Measurements from ENCODE around the gene XKR3. TPM values are rescaled to one million over a fixed set of nuclear protein-coding genes. Genes with fewer than 3 reads are reported as not detected.

Gene XKR3
- total RNA-seq, result 0.05 and 0.12 TPM in 2 replicates

GRCh38 chr22:16824716-16825687 is at the start of gene XKR3:
Gene XKR3, minus strand, starts transcription at chr22:16825411. Its CDS starts 17,338 bp downstream, at chr22:16808073.

Other genes starting within 250 kb of the XKR3 start
- gene CCT8L2, start 232.6 kb downstream of the XKR3 start, total RNA-seq, result not detected in 2 replicates
- gene GAB4, start 182.8 kb upstream of the XKR3 start, total RNA-seq, result not detected in 2 replicates

Data from cardiac ventricle fibroblast (primary cell).